Measurements from ENCODE around the gene AFAP1L2. TPM values are rescaled to one million over a fixed set of nuclear protein-coding genes. Genes with fewer than 3 reads are reported as not detected.

The AFAP1L2 gene
- total and polyA plus RNA-seq, 2 donors (not counting 1 experiment from before 2014, with no cell fraction given), result 4.7 to 4.9 TPM

GRCh38 chr10:114370199-114370598, 34.1 kb downstream of the AFAP1L2 start:
- ATAC-seq (ENCODE audit: low read depth), result no peak
- Histone ChIP-seq H3K27me3 (replicated peaks in 1 of 4; ENCODE audit: control extremely low read depth in 1 of 4, control insufficient read depth in 3 of 4, insufficient read depth in 4 of 4, low read length in 3 of 4) (no peaks in the 10 kb centered on the region), H3K4me3 (ENCODE audit: control extremely low read depth in 1 of 5, extremely low read depth in 1 of 5, insufficient read depth in 1 of 5, low read depth in 2 of 5, low read length in 4 of 5) (no peak overlapping the region), H3K4me2 (replicated peaks; ENCODE audit: low read depth, low read length, poor library complexity, severe bottlenecking) (no peak overlapping the region), H3K9ac (ENCODE audit: low read length) (no peak overlapping the region), H3K27ac (ENCODE audit: low read length in 2 of 2) (no peak overlapping the region), H4K20me1 (ENCODE audit: control insufficient read depth, insufficient read depth, low read length, poor library complexity, severe bottlenecking) (no peaks in the 10 kb centered on the region), H3K4me1 (ENCODE audit: control insufficient read depth in 2 of 2, insufficient read depth in 2 of 2, low read length in 2 of 2) (no peaks in the 10 kb centered on the region), H3K79me2 (ENCODE audit: control insufficient read depth, insufficient read depth, low read length) (no peaks in the 10 kb centered on the region), H2AFZ (ENCODE audit: insufficient read depth, low read depth, low read length, poor library complexity, severe bottlenecking) (no peak overlapping the region), H3K36me3 (replicated peaks in 1 of 2; ENCODE audit: control extremely low read depth in 1 of 2, control insufficient read depth in 1 of 2, extremely low read depth in 1 of 2, insufficient read depth in 2 of 2, low read length in 1 of 2) (no peaks in the 10 kb centered on the region), H3K9me3 (ENCODE audit: control extremely low read depth in 1 of 3, control insufficient read depth in 2 of 3, insufficient read depth in 1 of 3, low read length in 2 of 3) (no peaks in the 10 kb centered on the region)
- no peaks in the 10 kb centered on the region for H3K4me1 Mint-ChIP-seq
- no peak overlapping the region for H3K27ac Mint-ChIP-seq
- intact Hi-C loops (cut with micrococcal nuclease), result no loop called here
- ChIA-PET CTCF (no interaction called here), POLR2A (no interaction called here)
- WGBS (ENCODE audit: insufficient coverage), result 89% methylated on average over 1 of the region's 2 CpGs
- no peak for DNase-seq
- H3K9me3 Mint-ChIP-seq (ENCODE audit: insufficient read depth), result no peaks in the 10 kb centered on the region
- H3K27me3 Mint-ChIP-seq, result peaks cover 7% of the 10 kb centered on the region
- no peak for TF ChIP-seq EZH2 (IDR thresholded peaks at IDR 0.05; ENCODE audit: borderline replicate concordance, insufficient read depth, low read depth, low read length, poor library complexity, severe bottlenecking)
- TF ChIP-seq CTCF (IDR thresholded peaks at IDR 0.05), result no peak
- H3K4me3 Mint-ChIP-seq, result no peak overlapping the region

GRCh38 chr10:114368057-114368391, 36.3 kb downstream of the AFAP1L2 start:
- H2AFZ ChIP-seq (ENCODE audit: insufficient read depth, low read depth, low read length, poor library complexity, severe bottlenecking), result no peak overlapping the region
- no peaks in the 10 kb centered on the region for H3K27me3 ChIP-seq (replicated peaks in 1 of 4; ENCODE audit: control extremely low read depth in 1 of 4, control insufficient read depth in 3 of 4, insufficient read depth in 4 of 4, low read length in 3 of 4)
- H3K4me3 ChIP-seq (ENCODE audit: control extremely low read depth in 1 of 5, extremely low read depth in 1 of 5, insufficient read depth in 1 of 5, low read depth in 2 of 5, low read length in 4 of 5), result no peak overlapping the region
- ATAC-seq (ENCODE audit: low read depth) (no peak), DNase-seq (no peak)
- ChIA-PET POLR2A (no interaction called here), CTCF (no interaction called here)
- H3K9ac ChIP-seq (ENCODE audit: low read length), result no peak overlapping the region
- no peak overlapping the region for H3K27ac ChIP-seq (ENCODE audit: low read length in 2 of 2)
- H3K9me3 ChIP-seq (ENCODE audit: control extremely low read depth in 1 of 3, control insufficient read depth in 2 of 3, insufficient read depth in 1 of 3, low read length in 2 of 3), result no peaks in the 10 kb centered on the region
- no peak overlapping the region for H3K4me2 ChIP-seq (replicated peaks; ENCODE audit: low read depth, low read length, poor library complexity, severe bottlenecking)
- no peaks in the 10 kb centered on the region for H3K4me1 ChIP-seq (ENCODE audit: control insufficient read depth in 2 of 2, insufficient read depth in 2 of 2, low read length in 2 of 2)
- Mint-ChIP-seq H3K9me3 (ENCODE audit: insufficient read depth) (no peaks in the 10 kb centered on the region), H3K4me3 (no peak overlapping the region), H3K27me3 (no peaks in the 10 kb centered on the region), H3K4me1 (no peaks in the 10 kb centered on the region), H3K27ac (no peak overlapping the region)
- WGBS (ENCODE audit: insufficient coverage), result 89% methylated on average over 4 of the region's 4 CpGs
- intact Hi-C loops (cut with micrococcal nuclease), result no loop called here
- H3K36me3 ChIP-seq (replicated peaks in 1 of 2; ENCODE audit: control extremely low read depth in 1 of 2, control insufficient read depth in 1 of 2, extremely low read depth in 1 of 2, insufficient read depth in 2 of 2, low read length in 1 of 2), result no peaks in the 10 kb centered on the region
- no peaks in the 10 kb centered on the region for H3K79me2 ChIP-seq (ENCODE audit: control insufficient read depth, insufficient read depth, low read length)
- no peaks in the 10 kb centered on the region for H4K20me1 ChIP-seq (ENCODE audit: control insufficient read depth, insufficient read depth, low read length, poor library complexity, severe bottlenecking)
- TF ChIP-seq EZH2 (IDR thresholded peaks at IDR 0.05; ENCODE audit: borderline replicate concordance, insufficient read depth, low read depth, low read length, poor library complexity, severe bottlenecking), result no peak
- TF ChIP-seq CTCF (IDR thresholded peaks at IDR 0.05), result no peak
